Forelimb muscle (tissue), 1 donor: ENCODE results near the gene TTBK2. TPM values are rescaled to one million over a fixed set of nuclear protein-coding genes. Genes with fewer than 3 reads are reported as not detected.
"Not testable (repeated sequence)": the region's sequence is repeated elsewhere in the genome, so short reads cannot be mapped to it uniquely, and the experiment has no call there.

Experiments
- DNase-seq: peaks from one replicate; pipeline ENCODE4 v3.0.0-alpha.2; 2013; ENCODE audit warnings: low read depth
- polyA plus RNA-seq: library from polyadenylated mRNA; unstranded; fragments of 120-200 nt; gene quantifications from one replicate; pipeline ENCODE4 v1.2.1, GENCODE V29; 2013; ENCODE audit not compliant: insufficient read length

The TTBK2 gene
- polyA plus RNA-seq, result 13.2 TPM

GRCh38 chr15:42920519-42921341 lies at the start of gene TTBK2:
Gene TTBK2, minus strand, starts transcription at chr15:42920778. Its CDS starts 42,161 bp downstream, at chr15:42878617.
- peak; percentile 97 for DNase-seq

GRCh38 chr15:42964476-42964875 lies 43.9 kb upstream of the TTBK2 start:
- DNase-seq, result no peak

GRCh38 chr15:42955518-42955917 lies 34.9 kb upstream of the TTBK2 start:
- no peak for DNase-seq

- no peak for DNase-seq
Measured at GRCh38 chr15:42954291-42954690, 33.7 kb upstream of the TTBK2 start.

- DNase-seq, result not testable (repeated sequence)
Measured at GRCh38 chr15:42948898-42949297, 28.3 kb upstream of the TTBK2 start.

- no peak for DNase-seq
Measured at GRCh38 chr15:42940527-42940926, 19.9 kb upstream of the TTBK2 start.

GRCh38 chr15:42939841-42940240 lies 19.3 kb upstream of the TTBK2 start:
- no peak for DNase-seq

- no peak for DNase-seq
Measured at GRCh38 chr15:42937143-42937542, 16.6 kb upstream of the TTBK2 start.

GRCh38 chr15:42933886-42934667 lies 13.5 kb upstream of the TTBK2 start:
- no peak for DNase-seq

- DNase-seq, result no peak
Measured at GRCh38 chr15:42932833-42933515, 12.4 kb upstream of the TTBK2 start.

GRCh38 chr15:42931702-42932486 lies 11.3 kb upstream of the TTBK2 start:
- DNase-seq, result no peak

GRCh38 chr15:42929306-42929848 lies 8.8 kb upstream of the TTBK2 start:
- no peak for DNase-seq

- DNase-seq, result no peak
Measured at GRCh38 chr15:42921342-42921731, 759 bp upstream of the TTBK2 start.

- DNase-seq, result no peak
Measured at GRCh38 chr15:42919799-42920518, 619 bp downstream of the TTBK2 start.

- no peak for DNase-seq
Measured at GRCh38 chr15:42919308-42919707, 1.3 kb downstream of the TTBK2 start.

GRCh38 chr15:42918047-42918446 lies 2.5 kb downstream of the TTBK2 start:
- DNase-seq, result no peak

GRCh38 chr15:42915654-42916315 lies 4.8 kb downstream of the TTBK2 start:
- no peak for DNase-seq

- no peak for DNase-seq
Measured at GRCh38 chr15:42914728-42915497, 5.7 kb downstream of the TTBK2 start.

GRCh38 chr15:42911058-42911592 lies 9.5 kb downstream of the TTBK2 start:
- no peak for DNase-seq
